Peyer's patch (tissue), 4 donors: ENCODE measurements around the gene GNG11.

Experiments used
- POLR2A ChIP-seq, 2 donors: fragments of 450-650 bp; IDR thresholded peaks; one replicate each; pipeline ENCODE4 v1.5.1; 2017; ENCODE audit warnings: antibody characterized with exemption in 2 of 2, mild to moderate bottlenecking in 2 of 2, moderate library complexity in 2 of 2
- TF ChIP-seq, protein P1 (sequence below), 6 experiments: fragments of 450-650 bp in 4 of 6; fragments of 200-600 bp in 2 of 6; sonication (generic) in 1 of 6; IDR thresholded peaks; one replicate each; pipeline ENCODE4 v1.5.1; 2017 to 2019; ENCODE audit warnings: antibody characterized with exemption in 6 of 6, mild to moderate bottlenecking in 3 of 6, moderate library complexity in 1 of 6

DNA sequence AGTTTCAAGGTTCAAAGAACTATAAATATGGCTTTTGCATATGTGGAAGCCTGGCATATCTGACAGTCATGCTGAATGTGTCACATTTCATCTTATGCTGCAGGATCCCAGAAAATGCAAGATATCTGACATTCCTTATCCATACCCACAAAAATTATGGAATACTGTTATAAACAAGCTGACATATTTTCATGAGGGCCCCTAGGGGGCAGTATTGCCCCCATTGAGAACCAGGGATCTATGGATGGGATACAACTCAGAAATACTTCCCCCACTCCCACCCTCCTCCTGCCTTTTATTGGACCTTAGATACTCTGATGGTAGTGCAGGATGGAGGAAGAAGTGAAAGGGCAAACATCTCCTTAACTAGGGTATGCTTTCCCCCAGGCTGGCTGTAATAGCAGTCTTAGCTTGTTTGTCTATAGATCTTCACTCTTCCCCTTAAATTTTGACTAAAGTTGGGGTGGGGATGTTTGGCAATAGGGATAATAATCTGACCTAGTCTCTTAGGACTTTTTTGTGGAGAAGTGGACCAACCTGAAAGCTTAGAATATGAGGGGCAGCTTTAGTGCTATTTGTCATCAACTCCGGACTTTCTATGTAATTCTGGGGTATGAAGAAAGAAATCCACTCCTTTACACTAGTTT, 18.6 kb upstream of the GNG11 start:
- no peak for TF ChIP-seq POLR2A (IDR thresholded peaks at IDR 0.05)
- TF ChIP-seq, protein P1, sequence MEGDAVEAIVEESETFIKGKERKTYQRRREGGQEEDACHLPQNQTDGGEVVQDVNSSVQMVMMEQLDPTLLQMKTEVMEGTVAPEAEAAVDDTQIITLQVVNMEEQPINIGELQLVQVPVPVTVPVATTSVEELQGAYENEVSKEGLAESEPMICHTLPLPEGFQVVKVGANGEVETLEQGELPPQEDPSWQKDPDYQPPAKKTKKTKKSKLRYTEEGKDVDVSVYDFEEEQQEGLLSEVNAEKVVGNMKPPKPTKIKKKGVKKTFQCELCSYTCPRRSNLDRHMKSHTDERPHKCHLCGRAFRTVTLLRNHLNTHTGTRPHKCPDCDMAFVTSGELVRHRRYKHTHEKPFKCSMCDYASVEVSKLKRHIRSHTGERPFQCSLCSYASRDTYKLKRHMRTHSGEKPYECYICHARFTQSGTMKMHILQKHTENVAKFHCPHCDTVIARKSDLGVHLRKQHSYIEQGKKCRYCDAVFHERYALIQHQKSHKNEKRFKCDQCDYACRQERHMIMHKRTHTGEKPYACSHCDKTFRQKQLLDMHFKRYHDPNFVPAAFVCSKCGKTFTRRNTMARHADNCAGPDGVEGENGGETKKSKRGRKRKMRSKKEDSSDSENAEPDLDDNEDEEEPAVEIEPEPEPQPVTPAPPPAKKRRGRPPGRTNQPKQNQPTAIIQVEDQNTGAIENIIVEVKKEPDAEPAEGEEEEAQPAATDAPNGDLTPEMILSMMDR (IDR thresholded peaks at IDR 0.05) = peak; percentile 37 to 71 (median 56)
